Common myeloid progenitor, CD34-positive (primary cell): ENCODE measurements around the gene MSLN.
A peak's percentile ranks its signal among the peaks of the same experiment; 100 is the strongest.

ENCODE experiments used
- CTCF ChIA-PET: fragments of 350-600 bp; sonication (Branson Sonifier 250); formaldehyde crosslinking; loops from one replicate; lab custom pipeline; 2021; ENCODE audit warnings: antibody characterized with exemption; lab: Charles Lee
- POLR2A ChIA-PET: fragments of 350-600 bp; sonication (Branson Sonifier 250); formaldehyde crosslinking; loops from one replicate; lab custom pipeline; 2021; ENCODE audit warnings: antibody characterized with exemption; lab: Charles Lee
- DNase-seq, 3 donors: peaks; one replicate each; pipeline versions ENCODE4 v3.0.0 to v3.0.0-alpha.2; 2013
- H3K27ac ChIP-seq, 2 experiments: 1 replicate in 1 of 2; 2 replicates in 1 of 2; pipeline ENCODE4 v1.7.0; 2013; ENCODE audit warnings: inconsistent platforms in 2 of 2, low read length in 2 of 2, mild to moderate bottlenecking in 2 of 2, low read depth in 1 of 2, moderate library complexity in 1 of 2; ENCODE audit not compliant: severe bottlenecking in 2 of 2, insufficient read depth in 1 of 2, poor library complexity in 1 of 2
- H3K27me3 ChIP-seq, 5 experiments: replicated peaks in 2 of 5; 1 replicate in 3 of 5; 2 replicates in 2 of 5; pipeline versions ENCODE4 v1.6.1 to v1.7.0; 2013; ENCODE audit warnings: low read length in 4 of 5, mild to moderate bottlenecking in 2 of 5, moderate library complexity in 2 of 5, inconsistent platforms in 1 of 5; ENCODE audit not compliant: insufficient read depth in 5 of 5, control insufficient read depth in 4 of 5
- H3K36me3 ChIP-seq, 4 experiments: 1 replicate in 2 of 4; 2 replicates in 2 of 4; pipeline versions ENCODE4 v1.6.1 to v1.7.0; 2013; ENCODE audit warnings: low read length in 3 of 4, control low read depth in 1 of 4, mild to moderate bottlenecking in 1 of 4; ENCODE audit not compliant: control insufficient read depth in 4 of 4, insufficient read depth in 4 of 4
- H3K4me1 ChIP-seq, 4 experiments: 1 replicate in 3 of 4; 2 replicates in 1 of 4; pipeline versions ENCODE4 v1.6.1 to v1.7.1; 2013; ENCODE audit warnings: low read length in 3 of 4, mild to moderate bottlenecking in 3 of 4, control low read depth in 1 of 4, inconsistent platforms in 1 of 4, moderate library complexity in 1 of 4; ENCODE audit not compliant: control insufficient read depth in 4 of 4, insufficient read depth in 4 of 4; ENCODE audit errors: control extremely low read depth in 1 of 4
- H3K4me3 ChIP-seq, 7 experiments: 1 replicate in 4 of 7; 2 replicates in 3 of 7; pipeline versions ENCODE4 v1.5.1 to v1.7.0; 2013; ENCODE audit warnings: mild to moderate bottlenecking in 7 of 7, low read length in 6 of 7, moderate library complexity in 6 of 7, inconsistent platforms in 2 of 7, low read depth in 2 of 7, control low read depth in 1 of 7; ENCODE audit not compliant: insufficient read depth in 4 of 7, control insufficient read depth in 1 of 7; ENCODE audit errors: extremely low read depth in 1 of 7
- H3K9me3 ChIP-seq, 5 experiments: 1 replicate in 4 of 5; 2 replicates in 1 of 5; pipeline versions ENCODE4 v1.6.1 to v1.7.1; 2013; ENCODE audit warnings: low read length in 4 of 5, mild to moderate bottlenecking in 2 of 5, inconsistent platforms in 1 of 5, low read depth in 1 of 5, moderate library complexity in 1 of 5; ENCODE audit not compliant: control insufficient read depth in 4 of 5, insufficient read depth in 2 of 5; ENCODE audit errors: control extremely low read depth in 1 of 5
- WGBS: methylation state at CpG from one replicate; pipeline ENCODE4 v1.1.5; 2013; ENCODE audit not compliant: insufficient coverage; 5-methylcytosine and 5-hydroxymethylcytosine counted together

MSLN gene

DNA sequence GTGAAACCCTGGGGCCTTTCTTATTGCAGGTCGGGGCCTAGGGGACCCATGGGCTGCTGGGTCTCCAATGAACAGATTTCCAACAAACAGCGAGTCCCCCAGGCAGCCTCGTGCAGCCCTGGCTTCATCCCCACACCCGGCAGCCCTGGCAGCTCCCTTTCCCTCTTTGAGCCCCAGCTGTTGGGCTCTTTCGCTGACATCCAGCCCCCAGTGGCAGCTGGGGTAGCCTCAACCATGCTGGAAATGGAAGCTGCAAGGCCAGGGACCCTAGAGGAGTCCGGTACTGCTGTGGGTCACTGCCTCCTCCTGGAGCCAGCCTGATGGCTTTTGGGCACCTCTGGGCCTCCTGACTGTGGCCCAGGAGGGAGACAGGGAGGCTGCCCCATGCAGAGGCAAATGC lies 21.7 kb downstream of the MSLN start:
- no peaks in the 10 kb centered on the region for H3K9me3 ChIP-seq
- no peak overlapping the region for H3K4me3 ChIP-seq
- POLR2A ChIA-PET: no interaction called here
- H3K27me3 ChIP-seq: peaks cover 0 to 18% (median 3%) of the 10 kb centered on the region in 5 experiments
- H3K4me1 ChIP-seq: peaks cover 0 to 18% (median 14%) of the 10 kb centered on the region in 4 experiments
- CTCF ChIA-PET: interaction anchor here (0.9 to 1.6 kb wide), 3 partner anchors 33 to 80 kb away, joined by 3 to 5 read pairs (median 4); partner anchors contain the start of gene CIAO3
- H3K27ac ChIP-seq: no peak overlapping the region
- WGBS: 81% methylated on average over 6 of the region's 6 CpGs
- H3K36me3 ChIP-seq: peaks cover 0 to 22% (median 10%) of the 10 kb centered on the region in 4 experiments
- DNase-seq: no peak

DNA sequence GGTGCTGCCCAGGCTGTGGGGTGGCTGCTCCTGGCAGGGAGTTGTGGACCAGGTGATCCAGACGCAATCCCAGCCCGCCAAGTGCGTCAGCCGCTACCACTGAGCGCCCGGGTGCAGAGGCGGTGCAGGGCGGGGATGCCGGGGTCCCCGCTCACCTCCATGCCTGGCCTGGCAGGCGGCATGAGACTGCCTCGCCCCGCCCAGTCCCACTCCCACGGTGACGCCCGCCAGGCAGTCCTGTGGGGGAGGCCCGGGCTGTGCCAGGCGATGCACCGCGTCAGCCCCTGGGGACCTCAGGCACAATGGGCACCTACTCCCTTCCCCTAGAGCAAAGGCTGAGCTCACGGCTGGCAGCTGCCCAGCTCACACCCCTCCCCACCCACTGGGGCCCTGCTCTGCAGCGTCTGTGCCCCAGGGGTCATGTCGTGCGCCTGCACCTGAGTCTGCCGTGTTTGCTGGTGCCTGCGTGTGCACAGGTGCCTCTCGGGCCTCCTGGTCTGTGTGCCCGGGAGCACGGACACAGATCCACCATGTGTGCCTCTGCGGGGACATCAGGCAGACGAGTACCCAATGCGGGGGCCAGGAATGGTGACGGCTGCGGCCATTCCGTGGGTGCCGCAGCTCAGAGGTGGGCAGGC lies 22.4 kb downstream of the MSLN start:
- H3K4me3 ChIP-seq: no peak overlapping the region

DNA sequence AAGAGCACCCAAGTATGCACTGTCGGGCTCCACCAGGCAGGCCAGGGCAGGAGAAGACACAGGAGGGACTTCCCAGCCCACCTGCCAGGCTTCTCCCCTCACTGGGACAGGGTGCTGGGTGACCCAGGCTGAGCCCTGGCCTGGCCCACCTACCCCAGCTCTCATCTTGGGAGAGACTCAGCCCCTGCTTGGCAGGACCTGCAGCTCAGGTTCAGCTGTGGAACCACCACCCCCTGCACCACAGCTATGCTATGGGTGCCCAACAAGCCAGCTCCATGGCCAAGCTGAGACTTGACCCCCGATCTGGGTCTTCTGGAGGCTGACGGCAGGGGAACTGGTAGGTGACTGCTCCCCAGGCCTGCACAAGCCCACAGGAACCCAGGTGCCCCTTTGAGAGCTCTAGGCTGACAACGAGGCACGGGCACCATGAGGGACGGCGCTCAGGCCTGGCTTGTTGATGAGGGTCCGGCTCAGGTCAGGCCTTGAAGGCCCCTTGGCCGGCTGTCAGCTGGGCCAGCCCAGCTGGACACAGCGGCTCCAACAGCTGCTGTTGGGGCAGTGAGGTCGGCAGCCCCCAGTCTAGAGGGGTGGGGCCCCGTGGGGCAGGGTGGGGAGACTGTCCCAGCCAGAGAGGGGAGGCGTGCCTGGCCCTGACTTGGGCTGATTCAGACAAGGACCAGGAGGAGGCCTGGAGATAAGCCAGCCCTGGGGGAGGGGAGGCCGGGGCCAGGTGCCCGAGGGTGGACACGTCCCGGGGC lies 23.0 kb downstream of the MSLN start:
- ChIA-PET CTCF (interaction anchor here (0.7 to 8.1 kb wide), 7 partner anchors 13 to 72 kb away, joined by 3 to 104 read pairs (median 8); partner anchors contain the start of gene METRN), POLR2A (no interaction called here)
- no peaks in the 10 kb centered on the region for H3K9me3 ChIP-seq
- no peak overlapping the region for H3K27ac ChIP-seq
- WGBS: 83% methylated on average over 13 of the region's 17 CpGs
- H3K36me3 ChIP-seq: peaks cover 0 to 22% (median 10%) of the 10 kb centered on the region in 4 experiments
- H3K4me3 ChIP-seq: no peak overlapping the region
- H3K4me1 ChIP-seq: peaks cover 0 to 22% (median 15%) of the 10 kb centered on the region in 4 experiments
- no peak for DNase-seq
- H3K27me3 ChIP-seq: peaks cover 0 to 13% (median 0%) of the 10 kb centered on the region in 5 experiments

More for the DNA sequence above, 22.4 kb downstream of the MSLN start:
- 85% methylated on average over 29 of the region's 36 CpGs for WGBS
- Histone ChIP-seq H3K4me1 (peaks cover 0 to 22% (median 17%) of the 10 kb centered on the region in 4 experiments), H3K36me3 (peaks cover 0 to 22% (median 10%) of the 10 kb centered on the region in 4 experiments), H3K27me3 (peaks cover 0 to 18% (median 2%) of the 10 kb centered on the region in 5 experiments), H3K27ac (no peak overlapping the region), H3K9me3 (no peaks in the 10 kb centered on the region)
- no peak for DNase-seq
- CTCF ChIA-PET: interaction anchor here (0.9 to 8.1 kb wide), 6 partner anchors 12 to 80 kb away, joined by 3 to 104 read pairs (median 4); partner anchors contain the start of genes CIAO3 and METRN
- POLR2A ChIA-PET: no interaction called here

DNA sequence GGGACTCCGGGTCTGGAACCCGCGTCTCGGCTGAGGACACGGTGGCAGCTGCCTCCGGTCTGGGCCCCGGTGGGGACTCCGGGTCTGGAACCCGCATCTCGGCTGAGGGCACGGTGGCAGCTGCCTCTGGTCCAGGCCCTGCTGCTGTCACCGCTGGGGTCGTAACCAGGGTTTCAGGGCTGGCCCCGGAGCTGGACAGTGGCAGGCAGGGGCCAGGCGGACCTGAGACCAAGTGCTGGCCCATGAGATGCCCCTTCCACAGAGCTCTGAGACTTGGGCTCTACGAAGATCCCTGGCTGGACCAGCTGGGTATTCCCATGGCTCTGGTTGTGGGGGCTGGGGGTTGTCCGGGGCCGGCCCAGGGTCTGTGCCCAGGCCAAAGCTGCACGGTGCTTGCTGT lies 23.9 kb downstream of the MSLN start:
- CTCF ChIA-PET: interaction anchor here (0.9 to 8.1 kb wide), 15 partner anchors 12 to 76 kb away, joined by 3 to 104 read pairs (median 8); partner anchors contain the start of gene METRN
- POLR2A ChIA-PET: no interaction called here

DNA sequence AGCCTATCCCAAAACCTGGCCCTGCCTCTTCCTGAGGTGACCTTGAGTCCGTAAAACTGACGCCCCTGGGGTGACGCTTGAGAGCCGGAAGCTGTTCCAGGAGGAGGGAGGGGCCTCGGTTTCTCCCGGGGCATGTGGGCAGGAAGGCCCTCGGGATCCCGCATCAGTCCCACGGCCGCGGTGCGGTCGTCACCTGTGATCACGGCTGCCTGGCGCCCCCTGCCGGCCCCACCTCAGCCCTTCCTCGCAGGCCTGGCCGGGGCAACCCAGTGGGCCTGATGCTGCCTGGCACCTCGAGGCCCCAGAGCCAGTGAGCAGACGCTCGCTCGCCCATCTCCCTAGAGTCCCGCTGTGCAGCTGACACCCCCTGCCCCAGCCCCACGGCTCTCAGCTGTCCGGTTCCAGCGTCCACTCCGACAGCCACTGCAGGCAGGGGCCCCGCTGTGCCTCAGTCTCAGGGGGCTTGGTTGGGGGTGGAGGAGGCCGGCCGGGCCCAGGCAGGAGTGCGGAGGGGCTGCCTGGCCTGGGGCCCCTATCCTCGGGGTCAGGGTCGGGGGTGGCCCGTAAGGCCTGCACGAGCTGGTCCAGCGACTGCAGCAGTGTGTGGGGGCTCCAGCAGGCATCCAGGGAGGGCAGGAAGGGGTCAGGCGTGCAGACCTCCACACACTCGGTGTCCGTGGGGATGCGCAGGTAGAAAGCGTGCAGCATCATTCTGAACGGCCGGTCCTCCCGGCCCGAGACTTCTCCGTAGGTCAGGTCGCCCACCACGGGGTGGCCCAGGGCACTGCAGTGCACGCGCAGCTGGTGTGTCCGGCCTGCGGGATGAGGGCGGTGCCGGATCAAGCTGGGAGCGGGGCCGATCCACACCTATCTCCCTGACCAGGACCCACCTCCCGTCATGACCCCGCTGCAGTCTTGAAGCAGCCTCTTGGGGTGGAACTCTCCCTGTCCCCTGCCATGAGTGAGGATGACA lies 25.3 kb downstream of the MSLN start:
- POLR2A ChIA-PET: no interaction called here
- peaks cover 4 to 34% (median 17%) of the 10 kb centered on the region in 4 experiments for H3K36me3 ChIP-seq
- H3K27ac ChIP-seq: no peak overlapping the region
- H3K4me3 ChIP-seq: no peak overlapping the region
- peaks cover 0 to 7% (median 0%) of the 10 kb centered on the region in 5 experiments for H3K27me3 ChIP-seq
- H3K4me1 ChIP-seq: peaks cover 0 to 32% (median 25%) of the 10 kb centered on the region in 4 experiments
- 70% methylated on average over 51 of the region's 58 CpGs for WGBS
- CTCF ChIA-PET: interaction anchor here (0.7 to 8.1 kb wide), 15 partner anchors 10 to 74 kb away, joined by 3 to 104 read pairs (median 4); partner anchors contain the start of gene METRN
- no peaks in the 10 kb centered on the region for H3K9me3 ChIP-seq
- DNase-seq: peak; percentile 64 to 71 (median 66)

More for the DNA sequence above, 23.9 kb downstream of the MSLN start:
- DNase-seq: no peak
- Histone ChIP-seq H3K4me1 (peaks cover 0 to 31% (median 23%) of the 10 kb centered on the region in 4 experiments), H3K4me3 (no peak overlapping the region), H3K27ac (no peak overlapping the region), H3K36me3 (peaks cover 0 to 22% (median 10%) of the 10 kb centered on the region in 4 experiments), H3K27me3 (peaks cover 0 to 10% (median 0%) of the 10 kb centered on the region in 5 experiments), H3K9me3 (no peaks in the 10 kb centered on the region)
- WGBS: 93% methylated on average over 19 of the region's 19 CpGs

DNA sequence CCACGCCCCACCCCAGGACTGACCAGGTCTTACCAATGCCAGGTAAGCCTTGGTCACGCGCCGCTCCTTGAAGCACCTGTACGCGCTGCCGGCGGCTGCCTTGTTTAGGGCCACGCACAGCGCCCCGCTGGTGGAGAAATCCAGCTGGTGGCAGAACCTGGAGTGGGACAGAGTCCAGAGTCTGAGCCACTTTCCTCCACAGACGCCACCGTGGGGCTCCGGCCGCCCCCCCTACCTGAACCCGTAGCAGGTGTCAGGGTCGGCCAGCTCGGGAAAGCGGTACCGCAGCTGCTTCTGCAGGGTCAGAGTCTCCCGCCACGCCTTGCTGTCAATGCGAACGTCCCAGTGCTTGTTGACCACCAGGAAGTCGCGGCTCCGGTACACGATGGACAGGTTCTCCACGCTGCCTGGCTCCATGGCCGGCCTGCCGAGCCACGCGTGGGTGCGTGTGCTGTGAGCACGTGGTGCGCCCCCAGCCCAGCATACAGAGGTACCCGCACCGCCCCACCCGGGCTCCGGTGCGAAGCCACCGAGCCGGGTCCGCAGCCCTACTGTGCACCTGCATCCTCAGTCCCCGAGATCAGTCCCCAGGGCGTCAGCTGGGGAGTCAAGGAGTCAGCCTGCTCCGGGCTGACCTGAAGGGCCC lies 26.9 kb downstream of the MSLN start:
- Histone ChIP-seq H3K4me3 (peak overlapping the region; percentile 69 to 97 (median 84)), H3K36me3 (peaks cover 5 to 49% (median 26%) of the 10 kb centered on the region in 4 experiments), H3K4me1 (peaks cover 0 to 27% (median 22%) of the 10 kb centered on the region in 4 experiments), H3K27me3 (peaks cover 0 to 2% (median 0%) of the 10 kb centered on the region in 5 experiments), H3K9me3 (no peaks in the 10 kb centered on the region), H3K27ac (peak overlapping the region; percentile 46 to 80)
- POLR2A ChIA-PET: no interaction called here
- CTCF ChIA-PET: interaction anchor here (1.0 to 8.1 kb wide), 6 partner anchors 40 to 76 kb away, joined by 3 to 104 read pairs (median 6); partner anchors contain the start of genes ANTKMT and METRN
- 45% methylated on average over 41 of the region's 47 CpGs for WGBS
- no peak for DNase-seq
